ENCODE measurements around the gene C2CD2. TPM values are rescaled to one million over a fixed set of nuclear protein-coding genes. Genes with fewer than 3 reads are reported as not detected.

Gene C2CD2
- total and polyA plus RNA-seq, 2 experiments from 2014 or later, result 4.5 to 16.2 TPM

DNA sequence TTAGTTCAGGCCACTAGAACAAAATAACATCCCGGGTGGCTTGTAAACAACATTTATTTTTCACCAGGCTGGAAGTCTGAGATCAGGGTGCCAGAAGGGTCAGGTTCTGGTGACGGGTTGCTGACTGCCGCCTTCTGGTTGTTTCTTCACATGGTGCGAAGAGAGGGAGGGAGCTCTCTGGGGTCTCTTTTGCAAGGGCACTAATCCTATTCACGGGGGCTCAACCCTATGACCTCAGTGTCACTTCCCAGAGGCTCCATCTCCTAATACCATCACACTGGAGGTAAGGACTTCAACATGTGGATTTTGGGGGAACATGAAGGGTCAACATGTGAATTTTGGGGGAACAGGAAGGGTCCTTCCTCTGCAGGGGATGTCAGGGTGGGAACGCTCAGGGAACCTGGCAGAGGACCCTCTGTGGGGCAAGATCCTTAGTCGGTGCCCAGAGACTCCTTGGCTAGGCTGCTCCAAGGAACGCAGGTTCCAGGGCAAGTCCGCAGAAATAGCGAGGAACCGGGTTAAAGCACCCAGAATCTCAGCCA lies 8.7 kb upstream of the C2CD2 start (continued):
- TF ChIP-seq CTCF (conservative IDR thresholded peaks at IDR 0.05; ENCODE audit: low read depth in 2 of 2) (no peak; a peak in 1 of 4 replicates), ZNF331 (CRISPR knock-in tag; IDR thresholded peaks at IDR 0.05; ENCODE audit: low read depth) (no peak), CREB1 (CRISPR knock-in tag; IDR thresholded peaks at IDR 0.05; ENCODE audit: low read depth) (no peak), POLR2AphosphoS5 (IDR thresholded peaks at IDR 0.05; ENCODE audit: low read depth) (no peak), JUNB (IDR thresholded peaks at IDR 0.05; ENCODE audit: unreplicated experiment) (no peak)
- TF ChIP-seq, protein P1, sequence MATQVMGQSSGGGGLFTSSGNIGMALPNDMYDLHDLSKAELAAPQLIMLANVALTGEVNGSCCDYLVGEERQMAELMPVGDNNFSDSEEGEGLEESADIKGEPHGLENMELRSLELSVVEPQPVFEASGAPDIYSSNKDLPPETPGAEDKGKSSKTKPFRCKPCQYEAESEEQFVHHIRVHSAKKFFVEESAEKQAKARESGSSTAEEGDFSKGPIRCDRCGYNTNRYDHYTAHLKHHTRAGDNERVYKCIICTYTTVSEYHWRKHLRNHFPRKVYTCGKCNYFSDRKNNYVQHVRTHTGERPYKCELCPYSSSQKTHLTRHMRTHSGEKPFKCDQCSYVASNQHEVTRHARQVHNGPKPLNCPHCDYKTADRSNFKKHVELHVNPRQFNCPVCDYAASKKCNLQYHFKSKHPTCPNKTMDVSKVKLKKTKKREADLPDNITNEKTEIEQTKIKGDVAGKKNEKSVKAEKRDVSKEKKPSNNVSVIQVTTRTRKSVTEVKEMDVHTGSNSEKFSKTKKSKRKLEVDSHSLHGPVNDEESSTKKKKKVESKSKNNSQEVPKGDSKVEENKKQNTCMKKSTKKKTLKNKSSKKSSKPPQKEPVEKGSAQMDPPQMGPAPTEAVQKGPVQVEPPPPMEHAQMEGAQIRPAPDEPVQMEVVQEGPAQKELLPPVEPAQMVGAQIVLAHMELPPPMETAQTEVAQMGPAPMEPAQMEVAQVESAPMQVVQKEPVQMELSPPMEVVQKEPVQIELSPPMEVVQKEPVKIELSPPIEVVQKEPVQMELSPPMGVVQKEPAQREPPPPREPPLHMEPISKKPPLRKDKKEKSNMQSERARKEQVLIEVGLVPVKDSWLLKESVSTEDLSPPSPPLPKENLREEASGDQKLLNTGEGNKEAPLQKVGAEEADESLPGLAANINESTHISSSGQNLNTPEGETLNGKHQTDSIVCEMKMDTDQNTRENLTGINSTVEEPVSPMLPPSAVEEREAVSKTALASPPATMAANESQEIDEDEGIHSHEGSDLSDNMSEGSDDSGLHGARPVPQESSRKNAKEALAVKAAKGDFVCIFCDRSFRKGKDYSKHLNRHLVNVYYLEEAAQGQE (IDR thresholded peaks at IDR 0.05; ENCODE audit: unreplicated experiment), result no peak

GRCh38 chr21:41961753-41962152 lies 7.9 kb upstream of the C2CD2 start:
- Histone ChIP-seq H3K36me3 (ENCODE audit: insufficient read depth) (no peaks in the 10 kb centered on the region), H3K79me2 (replicated peaks; ENCODE audit: insufficient read depth) (no peaks in the 10 kb centered on the region), H3K4me1 (ENCODE audit: insufficient read depth) (no peaks in the 10 kb centered on the region; the same call in 1 of the 2 replicates), H3K27me3 (ENCODE audit: insufficient read depth) (no peaks in the 10 kb centered on the region), H3K4me3 (no peak overlapping the region), H3K4me2 (no peak overlapping the region), H3K27ac (ENCODE audit: low read depth) (no peak overlapping the region), H3K9me2 (ENCODE audit: insufficient read depth) (no peaks in the 10 kb centered on the region), H2AFZ (0 out of 2 replicates have a peak overlapping the region, but pooled peaks have one; percentile 32), H4K20me1 (replicated peaks; ENCODE audit: insufficient read depth) (no peaks in the 10 kb centered on the region), H3F3A (replicated peaks; ENCODE audit: low read depth) (no peaks in the 10 kb centered on the region)
- DNase-seq (ENCODE audit: low spot score), result no peak
- Mint-ChIP-seq H3K36me3 (ENCODE audit: low read depth) (no peaks in the 10 kb centered on the region), H3K27ac (no peak overlapping the region), H3K9me3 (no peaks in the 10 kb centered on the region), H3K27me3 (ENCODE audit: insufficient read depth, low read depth, poor library complexity) (peaks cover 5% of the 10 kb centered on the region), H3K4me1 (peaks cover 13% of the 10 kb centered on the region), H3K4me3 (no peak overlapping the region)
- no peak for ATAC-seq
- TF ChIP-seq STAT1 (IDR thresholded peaks at IDR 0.05; ENCODE audit: unreplicated experiment), result no peak
- no peak for TF ChIP-seq NANOG (IDR thresholded peaks at IDR 0.05; ENCODE audit: borderline replicate concordance)
- TF ChIP-seq ZNF114 (CRISPR knock-in tag; IDR thresholded peaks at IDR 0.05), result no peak
- TF ChIP-seq EZH2 (IDR thresholded peaks at IDR 0.05; ENCODE audit: low read depth, unreplicated experiment), result no peak
- no peak for TF ChIP-seq CTCF (conservative IDR thresholded peaks at IDR 0.05; ENCODE audit: low read depth in 2 of 2)
- TF ChIP-seq, protein P1 (IDR thresholded peaks at IDR 0.05; ENCODE audit: unreplicated experiment), result no peak
- no peak for TF ChIP-seq EZH2phosphoT487 (IDR thresholded peaks at IDR 0.05; ENCODE audit: unreplicated experiment)
